Breast epithelium (tissue), 3 donors: ENCODE data around the gene MPI.

Source experiments
- POLR2A ChIP-seq: fragments of 450-650 bp; IDR thresholded peaks from one replicate; pipeline ENCODE4 v1.6.1; 2016; ENCODE audit warnings: antibody characterized with exemption, mild to moderate bottlenecking, moderate library complexity
- TF ChIP-seq, protein P1 (sequence below), 3 donors: fragments of 450-650 bp; IDR thresholded peaks; one replicate each; pipeline ENCODE4 v1.5.1; 2016 to 2017; ENCODE audit warnings: antibody characterized with exemption in 3 of 3, mild to moderate bottlenecking in 3 of 3, moderate library complexity in 3 of 3

DNA sequence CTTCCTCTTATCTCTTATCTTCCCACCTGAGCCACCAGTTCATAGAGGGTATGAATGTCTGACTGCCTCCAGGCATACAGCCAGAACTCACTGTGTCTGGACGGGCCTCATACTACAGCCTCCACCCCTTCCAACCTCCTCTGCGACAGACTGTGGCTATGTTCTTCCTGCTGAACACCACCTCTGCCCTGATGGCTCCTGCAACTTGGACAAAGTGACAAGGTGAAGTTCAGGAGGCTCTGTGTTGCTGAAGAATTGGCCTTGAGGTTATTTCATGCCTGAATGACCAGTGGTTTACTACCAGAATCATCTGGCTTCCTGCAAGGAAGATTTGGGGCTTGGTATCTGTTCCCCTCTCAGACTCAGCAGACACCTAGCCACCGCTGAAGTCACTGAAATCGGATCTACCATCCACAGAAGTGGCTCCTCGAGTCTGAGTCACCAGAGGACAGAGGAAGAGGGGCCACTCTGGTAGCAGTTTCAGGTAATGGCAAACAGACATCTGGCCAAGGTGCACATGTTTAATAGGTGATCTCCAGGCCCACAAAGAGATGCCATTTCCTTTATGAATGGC, 32.7 kb upstream of the MPI start:
- TF ChIP-seq, protein P1, sequence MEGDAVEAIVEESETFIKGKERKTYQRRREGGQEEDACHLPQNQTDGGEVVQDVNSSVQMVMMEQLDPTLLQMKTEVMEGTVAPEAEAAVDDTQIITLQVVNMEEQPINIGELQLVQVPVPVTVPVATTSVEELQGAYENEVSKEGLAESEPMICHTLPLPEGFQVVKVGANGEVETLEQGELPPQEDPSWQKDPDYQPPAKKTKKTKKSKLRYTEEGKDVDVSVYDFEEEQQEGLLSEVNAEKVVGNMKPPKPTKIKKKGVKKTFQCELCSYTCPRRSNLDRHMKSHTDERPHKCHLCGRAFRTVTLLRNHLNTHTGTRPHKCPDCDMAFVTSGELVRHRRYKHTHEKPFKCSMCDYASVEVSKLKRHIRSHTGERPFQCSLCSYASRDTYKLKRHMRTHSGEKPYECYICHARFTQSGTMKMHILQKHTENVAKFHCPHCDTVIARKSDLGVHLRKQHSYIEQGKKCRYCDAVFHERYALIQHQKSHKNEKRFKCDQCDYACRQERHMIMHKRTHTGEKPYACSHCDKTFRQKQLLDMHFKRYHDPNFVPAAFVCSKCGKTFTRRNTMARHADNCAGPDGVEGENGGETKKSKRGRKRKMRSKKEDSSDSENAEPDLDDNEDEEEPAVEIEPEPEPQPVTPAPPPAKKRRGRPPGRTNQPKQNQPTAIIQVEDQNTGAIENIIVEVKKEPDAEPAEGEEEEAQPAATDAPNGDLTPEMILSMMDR (IDR thresholded peaks at IDR 0.05) = no peak
- no peak for TF ChIP-seq POLR2A
